Brain microvascular endothelial cell (primary cell): ENCODE results near the gene ZNF549.

Experiments used
- DNase-seq: peaks from one replicate; pipeline ENCODE4 v3.0.0-alpha.2; 2020
- H3K27ac ChIP-seq: fragments of 250-450 bp; sonication (Bioruptor Pico); 2 replicates; pipeline ENCODE4 v1.5.1; 2020; ENCODE audit warnings: mild to moderate bottlenecking, moderate library complexity
- H3K27me3 ChIP-seq: fragments of 250-450 bp; sonication (Bioruptor Pico); replicated peaks from 2 replicates; pipeline ENCODE4 v1.5.1; 2020; ENCODE audit warnings: mild to moderate bottlenecking
- H3K36me3 ChIP-seq: fragments of 250-450 bp; sonication (Bioruptor Pico); replicated peaks from 2 replicates; pipeline ENCODE4 v1.5.1; 2020; ENCODE audit warnings: mild to moderate bottlenecking
- H3K4me3 ChIP-seq: 2 replicates; pipeline ENCODE4 v1.5.1; 2011; ENCODE audit warnings: low read depth, mild to moderate bottlenecking, control low read depth, low read length, moderate library complexity
- in situ Hi-C: cut with HindIII; loops from 2 replicates; pipeline ENCODE4 v1.10.0; 2017; ENCODE audit warnings: low sequenced_read_pairs, low pct_ligation_motif_present
- TF ChIP-seq, protein P1 (sequence below): IDR thresholded peaks from 2 replicates; pipeline ENCODE4 v1.5.1; 2011; ENCODE audit warnings: low read depth, mild to moderate bottlenecking, moderate library complexity, low read length, control low read depth, inconsistent platforms; ENCODE audit errors: missing control alignments

Gene ZNF549

GRCh38 chr19:57578487-57579205, 51.5 kb downstream of the ZNF549 start, which contains the start of gene ZNF416:
Gene ZNF416 (minus strand): TSS chr19:57578911. CDS start chr19:57578704, 207 bp downstream.
- Histone ChIP-seq H3K27me3 (no peaks in the 10 kb centered on the region), H3K4me3 (peak within 1 kb of the TSS; percentile 82), H3K36me3 (peaks cover 32% of the 10 kb centered on the region), H3K27ac (peak within 1 kb of the TSS; percentile 39)
- in situ Hi-C loops: no loop called here
- DNase-seq: peak; percentile 99
- TF ChIP-seq, protein P1, sequence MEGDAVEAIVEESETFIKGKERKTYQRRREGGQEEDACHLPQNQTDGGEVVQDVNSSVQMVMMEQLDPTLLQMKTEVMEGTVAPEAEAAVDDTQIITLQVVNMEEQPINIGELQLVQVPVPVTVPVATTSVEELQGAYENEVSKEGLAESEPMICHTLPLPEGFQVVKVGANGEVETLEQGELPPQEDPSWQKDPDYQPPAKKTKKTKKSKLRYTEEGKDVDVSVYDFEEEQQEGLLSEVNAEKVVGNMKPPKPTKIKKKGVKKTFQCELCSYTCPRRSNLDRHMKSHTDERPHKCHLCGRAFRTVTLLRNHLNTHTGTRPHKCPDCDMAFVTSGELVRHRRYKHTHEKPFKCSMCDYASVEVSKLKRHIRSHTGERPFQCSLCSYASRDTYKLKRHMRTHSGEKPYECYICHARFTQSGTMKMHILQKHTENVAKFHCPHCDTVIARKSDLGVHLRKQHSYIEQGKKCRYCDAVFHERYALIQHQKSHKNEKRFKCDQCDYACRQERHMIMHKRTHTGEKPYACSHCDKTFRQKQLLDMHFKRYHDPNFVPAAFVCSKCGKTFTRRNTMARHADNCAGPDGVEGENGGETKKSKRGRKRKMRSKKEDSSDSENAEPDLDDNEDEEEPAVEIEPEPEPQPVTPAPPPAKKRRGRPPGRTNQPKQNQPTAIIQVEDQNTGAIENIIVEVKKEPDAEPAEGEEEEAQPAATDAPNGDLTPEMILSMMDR: peak; percentile 33

GRCh38 chr19:57583104-57583520, 56.0 kb downstream of the ZNF549 start:
- no peak overlapping the region for H3K27ac ChIP-seq

GRCh38 chr19:57583521-57584416, 56.6 kb downstream of the ZNF549 start, which contains the start of gene ZIK1:
Gene ZIK1 (plus strand): TSS chr19:57584145. CDS start chr19:57584357, 212 bp downstream.
- in situ Hi-C loops: no loop called here

More at GRCh38 chr19:57583104-57583520, 56.0 kb downstream of the ZNF549 start:
- no peaks in the 10 kb centered on the region for H3K27me3 ChIP-seq
- TF ChIP-seq, protein P1: no peak
- in situ Hi-C loops: no loop called here
- H3K4me3 ChIP-seq: no peak overlapping the region
- no peaks in the 10 kb centered on the region for H3K36me3 ChIP-seq
- DNase-seq: no peak

DNA sequence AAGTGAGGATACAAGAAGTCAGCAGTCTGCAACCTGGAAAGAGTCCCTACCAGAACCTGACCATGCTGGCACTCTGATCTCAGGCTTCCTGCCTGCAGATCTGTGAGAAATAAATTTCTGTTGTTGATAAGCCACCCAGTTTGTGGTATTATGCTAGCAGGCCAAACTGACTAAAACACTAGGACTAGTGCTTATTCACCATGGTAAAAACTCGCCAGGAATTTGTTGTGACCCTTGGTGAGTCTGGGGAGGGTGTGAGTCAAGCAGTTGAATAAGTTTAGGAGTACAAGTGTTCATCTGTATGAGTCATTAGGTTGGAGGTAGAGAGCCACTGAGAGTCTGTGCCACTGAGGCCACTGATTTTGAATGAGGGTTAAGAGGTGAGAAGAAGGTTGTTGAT, 60.4 kb downstream of the ZNF549 start:
- DNase-seq: peak; percentile 83
- H3K27ac ChIP-seq: peak overlapping the region; percentile 68
- in situ Hi-C loops: no loop called here
- peaks cover 27% of the 10 kb centered on the region for H3K36me3 ChIP-seq
- no peaks in the 10 kb centered on the region for H3K27me3 ChIP-seq
- TF ChIP-seq, protein P1: no peak
- H3K4me3 ChIP-seq: no peak overlapping the region

More at GRCh38 chr19:57583521-57584416, 56.6 kb downstream of the ZNF549 start, which contains the start of gene ZIK1:
- Histone ChIP-seq H3K27me3 (no peaks in the 10 kb centered on the region), H3K27ac (no peak within 1 kb of the TSS), H3K4me3 (peak within 1 kb of the TSS; percentile 72), H3K36me3 (peaks cover 3% of the 10 kb centered on the region)
- DNase-seq: peak; percentile 91
- TF ChIP-seq, protein P1: peak; percentile 16

- TF ChIP-seq, protein P1: no peak
- peak overlapping the region; percentile 84 for H3K4me3 ChIP-seq
- H3K27me3 ChIP-seq: no peaks in the 10 kb centered on the region
- DNase-seq: no peak
- in situ Hi-C loops: no loop called here
- H3K27ac ChIP-seq: no peak overlapping the region
- peaks cover under 1% of the 10 kb centered on the region for H3K36me3 ChIP-seq
These were observed 72.2 kb downstream of the ZNF549 start for GRCh38 chr19:57599377-57599760.
